Neural progenitor cell (in vitro differentiated cells): ENCODE results near the gene ZNF408. TPM values are rescaled to one million over a fixed set of nuclear protein-coding genes. Genes with fewer than 3 reads are reported as not detected.

ENCODE experiments used
- DNase-seq: peaks from one replicate; pipeline ENCODE4 v3.0.0-alpha.2; 2016; ENCODE audit warnings: low spot score
- H2AFZ ChIP-seq: fragments of 200-600 bp; sonication (generic); replicated peaks from 2 replicates; pipeline ENCODE4 v1.6.1; 2016; ENCODE audit warnings: antibody characterized with exemption
- H3F3A ChIP-seq: fragments of 200-600 bp; sonication (generic); 2 replicates; pipeline ENCODE4 v1.6.1; 2016; ENCODE audit warnings: antibody characterized with exemption, low read depth
- H3K27ac ChIP-seq: fragments of 200-600 bp; sonication (generic); 2 replicates; pipeline ENCODE4 v1.5.1; 2016; ENCODE audit warnings: mild to moderate bottlenecking
- H3K27me3 ChIP-seq: fragments of 200-600 bp; sonication (generic); 2 replicates; pipeline ENCODE4 v1.6.1; 2016; ENCODE audit warnings: mild to moderate bottlenecking, moderate library complexity
- H3K36me3 ChIP-seq: fragments of 200-600 bp; sonication (generic); 2 replicates; pipeline ENCODE4 v1.5.1; 2016
- H3K4me1 ChIP-seq: fragments of 200-600 bp; sonication (generic); 2 replicates; pipeline ENCODE4 v1.6.1; 2016; ENCODE audit warnings: mixed run types
- H3K4me2 ChIP-seq: fragments of 200-600 bp; sonication (generic); 2 replicates; pipeline ENCODE4 v1.6.1; 2016
- H3K4me3 ChIP-seq: fragments of 200-600 bp; sonication (generic); 2 replicates; pipeline ENCODE4 v1.5.1; 2016
- H3K79me2 ChIP-seq: fragments of 200-600 bp; sonication (generic); 2 replicates; pipeline ENCODE4 v1.6.1; 2016; ENCODE audit warnings: low read depth
- H3K9ac ChIP-seq: fragments of 200-600 bp; sonication (generic); 2 replicates; pipeline ENCODE4 v1.6.1; 2016
- H3K9me3 ChIP-seq: fragments of 200-600 bp; sonication (generic); 2 replicates; pipeline ENCODE4 v1.5.1; 2016; ENCODE audit warnings: low read depth
- H4K20me1 ChIP-seq: fragments of 200-600 bp; sonication (generic); 2 replicates; pipeline ENCODE4 v1.6.1; 2016; ENCODE audit warnings: low read depth
- H3K27ac Mint-ChIP-seq: 3 replicates; pipeline ENCODE4 v1.8.0; 2021; ENCODE audit warnings: mixed read lengths
- H3K27me3 Mint-ChIP-seq: 2 replicates; pipeline ENCODE4 v1.8.0; 2022; ENCODE audit warnings: low read depth, mild to moderate bottlenecking, inconsistent platforms, moderate library complexity, mixed read lengths; ENCODE audit not compliant: insufficient read depth
- H3K36me3 Mint-ChIP-seq: 3 replicates; pipeline ENCODE4 v1.8.0; 2021; ENCODE audit warnings: mixed read lengths
- H3K4me1 Mint-ChIP-seq: 3 replicates; pipeline ENCODE4 v1.8.0; 2021; ENCODE audit warnings: mixed read lengths
- H3K4me3 Mint-ChIP-seq: 3 replicates; pipeline ENCODE4 v1.8.0; 2021; ENCODE audit warnings: mild to moderate bottlenecking, moderate library complexity, mixed read lengths
- H3K9me3 Mint-ChIP-seq: 3 replicates; pipeline ENCODE4 v1.8.0; 2020; ENCODE audit warnings: mixed read lengths
- CTCF ChIP-seq: fragments of 200-600 bp; sonication (generic); IDR thresholded peaks from 2 replicates; pipeline ENCODE4 v1.5.1; 2017; ENCODE audit warnings: antibody characterized with exemption, mild to moderate bottlenecking
- EZH2 ChIP-seq: fragments of 200-600 bp; sonication (generic); IDR thresholded peaks from 2 replicates; pipeline ENCODE4 v1.6.1; 2017; ENCODE audit warnings: antibody characterized with exemption, mild to moderate bottlenecking, moderate library complexity
- EZH2phosphoT487 ChIP-seq: fragments of 200-600 bp; sonication (generic); IDR thresholded peaks from 2 replicates; pipeline ENCODE4 v1.6.1; 2017; ENCODE audit warnings: antibody characterized with exemption
- total RNA-seq: library from RNA; depleted of rRNA; stranded (reverse); fragments of >200 nt; gene quantifications from 2 replicates; pipeline ENCODE4 v1.2.3, GENCODE V29; 2015; ENCODE audit warnings: low replicate concordance

ZNF408 gene
- total RNA-seq, 1 donor from 2014 or later, result 2.8 TPM

- H3K4me3 Mint-ChIP-seq, result no peak overlapping the region
- no peaks in the 10 kb centered on the region for H3K9me3 ChIP-seq
- no peak overlapping the region for H3K4me2 ChIP-seq
- H3K79me2 ChIP-seq, result no peaks in the 10 kb centered on the region
- H3K36me3 ChIP-seq, result no peaks in the 10 kb centered on the region
- peaks cover 1% of the 10 kb centered on the region for H3K36me3 Mint-ChIP-seq
- peaks cover 3% of the 10 kb centered on the region for H3F3A ChIP-seq
- no peaks in the 10 kb centered on the region for H4K20me1 ChIP-seq
- H3K4me1 Mint-ChIP-seq, result no peaks in the 10 kb centered on the region
- H3K4me3 ChIP-seq, result no peak overlapping the region
- DNase-seq, result no peak
- no peak for TF ChIP-seq CTCF
- no peak for TF ChIP-seq EZH2phosphoT487
- TF ChIP-seq EZH2, result no peak
- no peaks in the 10 kb centered on the region for H3K4me1 ChIP-seq
- H3K27ac Mint-ChIP-seq, result no peak overlapping the region
- H3K9ac ChIP-seq, result no peak overlapping the region
- no peaks in the 10 kb centered on the region for H3K9me3 Mint-ChIP-seq
- H3K27me3 Mint-ChIP-seq, result no peaks in the 10 kb centered on the region
- no peaks in the 10 kb centered on the region for H3K27me3 ChIP-seq
- H3K27ac ChIP-seq, result no peak overlapping the region
- H2AFZ ChIP-seq, result no peak overlapping the region
Observed at GRCh38 chr11:46736146-46736545, 35.3 kb downstream of the ZNF408 start.

GRCh38 chr11:46736615-46737014 lies 35.8 kb downstream of the ZNF408 start:
- H3K4me3 Mint-ChIP-seq, result no peak overlapping the region
- H3K4me2 ChIP-seq, result no peak overlapping the region
- no peak overlapping the region for H3K4me3 ChIP-seq
- H3K79me2 ChIP-seq, result no peaks in the 10 kb centered on the region
- H3K27ac ChIP-seq, result no peak overlapping the region
- H3K4me1 Mint-ChIP-seq, result no peaks in the 10 kb centered on the region
- peaks cover 3% of the 10 kb centered on the region for H3F3A ChIP-seq
- no peaks in the 10 kb centered on the region for H3K27me3 ChIP-seq
- H3K27ac Mint-ChIP-seq, result no peak overlapping the region
- H2AFZ ChIP-seq, result no peak overlapping the region
- no peaks in the 10 kb centered on the region for H3K9me3 ChIP-seq
- H3K27me3 Mint-ChIP-seq, result no peaks in the 10 kb centered on the region
- H4K20me1 ChIP-seq, result no peaks in the 10 kb centered on the region
- no peak overlapping the region for H3K9ac ChIP-seq
- DNase-seq, result no peak
- H3K36me3 Mint-ChIP-seq, result peaks cover 6% of the 10 kb centered on the region
- TF ChIP-seq CTCF (no peak), EZH2phosphoT487 (no peak), EZH2 (no peak)
- H3K9me3 Mint-ChIP-seq, result no peaks in the 10 kb centered on the region
- H3K4me1 ChIP-seq, result no peaks in the 10 kb centered on the region
- no peaks in the 10 kb centered on the region for H3K36me3 ChIP-seq

GRCh38 chr11:46737699-46738098 lies 36.9 kb downstream of the ZNF408 start:
- no peaks in the 10 kb centered on the region for H3K4me1 Mint-ChIP-seq
- H3K36me3 Mint-ChIP-seq, result peaks cover 16% of the 10 kb centered on the region
- no peak for TF ChIP-seq CTCF
- TF ChIP-seq EZH2, result no peak
- no peak for TF ChIP-seq EZH2phosphoT487
- H3K4me1 ChIP-seq, result no peaks in the 10 kb centered on the region
- no peak overlapping the region for H3K9ac ChIP-seq
- no peaks in the 10 kb centered on the region for H3K27me3 ChIP-seq
- no peak overlapping the region for H3K4me3 ChIP-seq
- no peak for DNase-seq
- H3K4me2 ChIP-seq, result no peak overlapping the region
- peaks cover 3% of the 10 kb centered on the region for H3F3A ChIP-seq
- H3K9me3 Mint-ChIP-seq, result no peaks in the 10 kb centered on the region
- no peaks in the 10 kb centered on the region for H3K79me2 ChIP-seq
- H3K27ac Mint-ChIP-seq, result no peak overlapping the region
- peaks cover 1% of the 10 kb centered on the region for H3K36me3 ChIP-seq
- no peak overlapping the region for H3K4me3 Mint-ChIP-seq
- no peaks in the 10 kb centered on the region for H3K27me3 Mint-ChIP-seq
- H3K27ac ChIP-seq, result no peak overlapping the region
- no peak overlapping the region for H2AFZ ChIP-seq
- H3K9me3 ChIP-seq, result no peaks in the 10 kb centered on the region
- H4K20me1 ChIP-seq, result no peaks in the 10 kb centered on the region
